Tibial artery (tissue), 4 donors: ENCODE results near the gene TOM1L1.

Source experiments
- DNase-seq, 2 donors: peaks; one replicate each; pipeline ENCODE4 v3.0.0-alpha.2; 2019
- H3K27ac ChIP-seq, 2 donors: fragments of 200-600 bp; sonication (generic) in 1 of 2; 1 replicate in 1 of 2; 2 replicates in 1 of 2; pipeline ENCODE4 v1.5.1; 2018 to 2019; ENCODE audit warnings: mild to moderate bottlenecking in 1 of 2
- H3K27me3 ChIP-seq, 2 donors: fragments of 200-600 bp; sonication (generic) in 1 of 2; one replicate each; pipeline versions ENCODE4 v1.5.1 to v1.6.0; 2016 to 2019
- H3K36me3 ChIP-seq, 3 donors: fragments of 200-600 bp; sonication (generic) in 2 of 3; one replicate each; pipeline ENCODE4 v1.5.1; 2016 to 2019; ENCODE audit warnings: mild to moderate bottlenecking in 2 of 3
- H3K4me1 ChIP-seq, 4 donors: fragments of 200-600 bp; sonication (generic) in 2 of 4; 1 replicate in 3 of 4; 2 replicates in 1 of 4; pipeline ENCODE4 v1.5.1; 2016 to 2019
- H3K4me3 ChIP-seq, 2 donors: fragments of 200-600 bp; sonication (generic) in 1 of 2; 1 replicate in 1 of 2; 2 replicates in 1 of 2; pipeline ENCODE4 v1.5.1; 2018 to 2019; ENCODE audit warnings: mild to moderate bottlenecking in 2 of 2
- H3K9me3 ChIP-seq, 3 donors: fragments of 200-600 bp; sonication (generic) in 1 of 3; one replicate each; pipeline ENCODE4 v1.5.1; 2016 to 2019
- intact Hi-C: fragments of 100-400 bp; cut with DNase I; formaldehyde crosslinking; loops from one replicate; pipeline ENCODE4 v1.15.0; 2023; ENCODE audit warnings: low total_unique reads
- TF ChIP-seq, protein P1 (sequence below), 2 experiments: fragments of 200-600 bp in 1 of 2; fragments of 450-650 bp in 1 of 2; IDR thresholded peaks; one replicate each; pipeline ENCODE4 v1.5.1; 2017 to 2019; ENCODE audit warnings: antibody characterized with exemption in 2 of 2, mild to moderate bottlenecking in 1 of 2, moderate library complexity in 1 of 2

The TOM1L1 gene

GRCh38 chr17:54937426-54937825 lies 36.8 kb downstream of the TOM1L1 start:
- TF ChIP-seq, protein P1, sequence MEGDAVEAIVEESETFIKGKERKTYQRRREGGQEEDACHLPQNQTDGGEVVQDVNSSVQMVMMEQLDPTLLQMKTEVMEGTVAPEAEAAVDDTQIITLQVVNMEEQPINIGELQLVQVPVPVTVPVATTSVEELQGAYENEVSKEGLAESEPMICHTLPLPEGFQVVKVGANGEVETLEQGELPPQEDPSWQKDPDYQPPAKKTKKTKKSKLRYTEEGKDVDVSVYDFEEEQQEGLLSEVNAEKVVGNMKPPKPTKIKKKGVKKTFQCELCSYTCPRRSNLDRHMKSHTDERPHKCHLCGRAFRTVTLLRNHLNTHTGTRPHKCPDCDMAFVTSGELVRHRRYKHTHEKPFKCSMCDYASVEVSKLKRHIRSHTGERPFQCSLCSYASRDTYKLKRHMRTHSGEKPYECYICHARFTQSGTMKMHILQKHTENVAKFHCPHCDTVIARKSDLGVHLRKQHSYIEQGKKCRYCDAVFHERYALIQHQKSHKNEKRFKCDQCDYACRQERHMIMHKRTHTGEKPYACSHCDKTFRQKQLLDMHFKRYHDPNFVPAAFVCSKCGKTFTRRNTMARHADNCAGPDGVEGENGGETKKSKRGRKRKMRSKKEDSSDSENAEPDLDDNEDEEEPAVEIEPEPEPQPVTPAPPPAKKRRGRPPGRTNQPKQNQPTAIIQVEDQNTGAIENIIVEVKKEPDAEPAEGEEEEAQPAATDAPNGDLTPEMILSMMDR (IDR thresholded peaks at IDR 0.05) = no peak
- peaks cover 26 to 67% (median 45%) of the 10 kb centered on the region in 3 donors for H3K36me3 ChIP-seq
- no peak overlapping the region for H3K27ac ChIP-seq
- intact Hi-C loops = no loop called here
- H3K27me3 ChIP-seq = no peaks in the 10 kb centered on the region
- no peaks in the 10 kb centered on the region for H3K9me3 ChIP-seq
- no peak overlapping the region for H3K4me3 ChIP-seq
- no peaks in the 10 kb centered on the region for H3K4me1 ChIP-seq
- DNase-seq = no peak

DNA sequence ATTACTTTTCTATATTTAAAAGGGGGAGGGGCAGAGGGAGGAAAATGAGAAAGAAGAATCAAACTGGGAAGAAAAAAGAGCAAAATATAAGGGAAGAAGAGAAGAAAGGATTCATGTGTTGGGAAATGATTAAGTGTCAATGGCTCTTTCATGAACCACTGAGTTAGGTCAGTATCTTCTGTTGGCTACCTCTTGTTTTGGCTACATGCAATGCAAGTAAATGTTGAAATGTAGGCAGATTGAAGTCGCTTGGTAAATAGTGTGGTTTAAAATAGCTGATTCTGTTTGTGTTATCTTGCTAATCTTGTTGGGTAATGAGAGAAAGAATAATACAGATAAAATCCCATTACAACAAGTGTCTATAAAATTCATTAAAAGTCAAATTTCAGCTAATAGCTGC lies 40.6 kb downstream of the TOM1L1 start:
- no peak for DNase-seq
- no peaks in the 10 kb centered on the region for H3K27me3 ChIP-seq
- no peak overlapping the region for H3K27ac ChIP-seq
- peaks cover 8 to 31% (median 19%) of the 10 kb centered on the region in 3 donors for H3K36me3 ChIP-seq
- intact Hi-C loops = no loop called here
- H3K4me3 ChIP-seq = no peak overlapping the region
- TF ChIP-seq, protein P1 (IDR thresholded peaks at IDR 0.05) = no peak
- no peaks in the 10 kb centered on the region for H3K9me3 ChIP-seq
- H3K4me1 ChIP-seq = no peaks in the 10 kb centered on the region

DNA sequence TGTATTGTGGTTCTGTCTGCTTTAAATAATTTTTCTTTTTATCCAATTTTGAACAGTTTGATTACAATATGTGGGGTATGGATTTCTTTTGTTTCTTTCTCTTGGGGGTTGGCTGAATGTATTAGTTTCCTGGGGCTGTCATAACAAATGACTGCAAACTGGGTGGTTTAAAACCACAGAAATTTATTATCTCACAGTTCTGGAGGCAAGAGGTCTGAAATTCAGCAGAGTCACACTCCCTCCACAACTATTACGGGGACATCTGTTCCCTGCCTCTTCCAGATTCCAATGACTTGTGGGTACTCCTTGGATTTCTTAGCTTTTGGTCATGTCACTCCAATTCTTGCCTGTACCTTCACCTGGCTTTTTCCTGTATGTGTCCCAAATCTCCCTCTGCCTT lies 44.1 kb downstream of the TOM1L1 start:
- intact Hi-C loops = no loop called here
- no peak for DNase-seq
- Histone ChIP-seq H3K4me3 (no peak overlapping the region), H3K36me3 (peaks cover 7 to 24% (median 12%) of the 10 kb centered on the region in 3 donors), H3K27me3 (no peaks in the 10 kb centered on the region), H3K9me3 (no peaks in the 10 kb centered on the region), H3K27ac (no peak overlapping the region), H3K4me1 (no peaks in the 10 kb centered on the region)
- TF ChIP-seq, protein P1 (IDR thresholded peaks at IDR 0.05) = no peak

DNA sequence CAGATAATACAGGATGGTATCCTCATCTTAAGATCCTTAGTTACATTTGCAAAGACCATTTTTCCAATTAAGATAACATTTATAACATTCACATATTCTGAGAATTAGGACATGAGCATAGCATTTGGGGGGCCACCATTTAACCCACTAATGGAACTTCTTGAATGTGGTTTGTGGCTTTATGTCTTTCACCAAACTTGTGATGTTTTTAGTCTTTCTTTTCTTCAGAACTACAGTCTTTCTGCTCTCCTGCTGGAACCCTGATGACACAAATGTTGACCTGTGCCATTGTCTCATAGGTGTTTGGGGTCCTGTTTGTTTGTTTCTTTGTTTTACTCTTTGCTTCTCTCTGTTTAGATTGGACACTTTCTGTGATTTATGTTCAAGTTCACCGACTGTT lies 44.6 kb downstream of the TOM1L1 start:
- TF ChIP-seq, protein P1 (IDR thresholded peaks at IDR 0.05) = no peak
- Histone ChIP-seq H3K9me3 (no peaks in the 10 kb centered on the region), H3K27ac (no peak overlapping the region), H3K4me3 (no peak overlapping the region), H3K36me3 (peaks cover 6 to 21% (median 17%) of the 10 kb centered on the region in 3 donors), H3K4me1 (no peaks in the 10 kb centered on the region), H3K27me3 (no peaks in the 10 kb centered on the region)
- intact Hi-C loops = no loop called here
- DNase-seq = no peak

DNA sequence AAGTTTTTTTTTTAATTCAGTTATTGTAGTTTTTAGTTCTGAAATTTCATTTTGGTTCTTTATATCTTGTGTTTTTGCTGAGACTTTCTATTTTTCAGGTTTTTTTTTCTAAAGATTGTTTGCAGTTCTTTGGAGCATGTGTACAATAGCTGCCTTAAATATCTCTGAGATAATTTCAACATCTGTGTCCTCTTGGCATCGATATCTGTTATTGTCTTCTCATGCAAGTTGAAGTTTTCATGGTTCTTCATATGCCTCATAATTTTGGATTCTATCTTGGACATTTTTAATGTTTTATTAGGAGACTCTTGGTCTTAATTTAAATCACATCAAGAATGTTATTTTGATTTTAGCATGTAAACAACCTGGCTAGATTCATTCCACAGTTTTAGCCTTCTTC lies 45.0 kb downstream of the TOM1L1 start:
- H3K27ac ChIP-seq = no peak overlapping the region
- intact Hi-C loops = no loop called here
- H3K9me3 ChIP-seq = no peaks in the 10 kb centered on the region
- no peak for DNase-seq
- H3K4me1 ChIP-seq = no peaks in the 10 kb centered on the region
- peaks cover 6 to 24% (median 17%) of the 10 kb centered on the region in 3 donors for H3K36me3 ChIP-seq
- H3K4me3 ChIP-seq = no peak overlapping the region
- TF ChIP-seq, protein P1 (IDR thresholded peaks at IDR 0.05) = no peak
- no peaks in the 10 kb centered on the region for H3K27me3 ChIP-seq

- intact Hi-C loops = no loop called here
- H3K27ac ChIP-seq = no peak overlapping the region
- no peaks in the 10 kb centered on the region for H3K27me3 ChIP-seq
- TF ChIP-seq, protein P1 (IDR thresholded peaks at IDR 0.05) = no peak
- DNase-seq = no peak
- no peaks in the 10 kb centered on the region for H3K4me1 ChIP-seq
- no peak overlapping the region for H3K4me3 ChIP-seq
- H3K36me3 ChIP-seq = peaks cover 6 to 31% (median 17%) of the 10 kb centered on the region in 3 donors
- no peaks in the 10 kb centered on the region for H3K9me3 ChIP-seq
Observed at GRCh38 chr17:54947396-54947795, 46.7 kb downstream of the TOM1L1 start.
